ENCODE measurements around the gene SLC25A44. TPM values are rescaled to one million over a fixed set of nuclear protein-coding genes. Genes with fewer than 3 reads are reported as not detected.

SLC25A44 gene
- total and polyA plus RNA-seq, 9 donors: 6.8 to 21.0 (median 16.8) TPM

- no peak for TF ChIP-seq EP300 (IDR thresholded peaks at IDR 0.05)
- no peak for TF ChIP-seq POLR2A (IDR thresholded peaks at IDR 0.05)
- no peaks in the 10 kb centered on the region for H3K4me1 ChIP-seq (ENCODE audit: insufficient read depth)
- intact Hi-C loops (cut with DNase I): loop anchor here in 1 of 4 donors (5.0 kb wide), 1 partner anchor 130 kb away; no protein-coding TSS in a partner anchor
- no peak for DNase-seq
- no peaks in the 10 kb centered on the region for H3K36me3 ChIP-seq
- H3K4me3 ChIP-seq: no peak overlapping the region
- WGBS, 3 donors: 89 to 94% (median 91%) methylated on average over 13 of the region's 13 CpGs
- H3K27me3 ChIP-seq: no peaks in the 10 kb centered on the region
- no peaks in the 10 kb centered on the region for H3K9me3 ChIP-seq
- no peak overlapping the region for H3K27ac ChIP-seq
Measured at GRCh38 chr1:156221986-156222692, 28.2 kb downstream of the SLC25A44 start.

- Histone ChIP-seq H3K27me3 (no peaks in the 10 kb centered on the region), H3K27ac (no peak overlapping the region), H3K4me3 (no peak overlapping the region), H3K36me3 (no peaks in the 10 kb centered on the region), H3K4me1 (ENCODE audit: insufficient read depth) (no peaks in the 10 kb centered on the region), H3K9me3 (no peaks in the 10 kb centered on the region)
- no peak for DNase-seq
- WGBS, 3 donors: 8 to 17% (median 11%) methylated on average over 2 of the region's 2 CpGs
- TF ChIP-seq POLR2A (IDR thresholded peaks at IDR 0.05) (no peak), CTCF (IDR thresholded peaks at IDR 0.05) (no peak), EP300 (IDR thresholded peaks at IDR 0.05) (no peak)
- intact Hi-C loops (cut with DNase I): loop anchor here (1.0 to 5.0 kb wide), 5 partner anchors 73 to 135 kb away; partner anchors contain the start of gene SEMA4A (in 1 of the 4)
Measured at GRCh38 chr1:156225677-156226014, 31.7 kb downstream of the SLC25A44 start.

GRCh38 chr1:156226116-156226538 is 32.2 kb downstream of the SLC25A44 start:
- no peak overlapping the region for H3K27ac ChIP-seq
- WGBS, 3 donors: 78 to 88% (median 87%) methylated on average over 2 of the region's 2 CpGs
- H3K4me1 ChIP-seq (ENCODE audit: insufficient read depth): no peaks in the 10 kb centered on the region
- H3K36me3 ChIP-seq: no peaks in the 10 kb centered on the region
- H3K4me3 ChIP-seq: no peak overlapping the region
- no peak for TF ChIP-seq POLR2A (IDR thresholded peaks at IDR 0.05)
- TF ChIP-seq EP300 (IDR thresholded peaks at IDR 0.05): no peak
- TF ChIP-seq CTCF (IDR thresholded peaks at IDR 0.05): no peak
- H3K9me3 ChIP-seq: no peaks in the 10 kb centered on the region
- DNase-seq: no peak
- H3K27me3 ChIP-seq: no peaks in the 10 kb centered on the region
- intact Hi-C loops (cut with DNase I): loop anchor here in 3 of 4 donors (2.0 to 5.0 kb wide), 3 partner anchors 74 to 135 kb away; partner anchors contain the start of gene SEMA4A (in 1 of the 3)

GRCh38 chr1:156226782-156227181 is 32.9 kb downstream of the SLC25A44 start:
- no peak for DNase-seq
- Histone ChIP-seq H3K27me3 (no peaks in the 10 kb centered on the region), H3K4me3 (no peak overlapping the region), H3K4me1 (ENCODE audit: insufficient read depth) (no peaks in the 10 kb centered on the region), H3K27ac (no peak overlapping the region), H3K9me3 (no peaks in the 10 kb centered on the region), H3K36me3 (no peaks in the 10 kb centered on the region)
- TF ChIP-seq POLR2A (IDR thresholded peaks at IDR 0.05) (no peak), CTCF (IDR thresholded peaks at IDR 0.05) (no peak)
- intact Hi-C loops (cut with DNase I): loop anchor here in 3 of 4 donors (2.0 to 5.0 kb wide), 3 partner anchors 74 to 136 kb away; partner anchors contain the start of gene SEMA4A (in 1 of the 3)
- 74 to 81% (median 80%) methylated on average over 4 of the region's 4 CpGs for WGBS, 3 donors

- Histone ChIP-seq H3K4me3 (no peak overlapping the region), H3K4me1 (ENCODE audit: insufficient read depth) (no peaks in the 10 kb centered on the region), H3K36me3 (no peaks in the 10 kb centered on the region), H3K9me3 (no peaks in the 10 kb centered on the region), H3K27ac (no peak overlapping the region), H3K27me3 (no peaks in the 10 kb centered on the region)
- TF ChIP-seq POLR2A (IDR thresholded peaks at IDR 0.05) (no peak), EP300 (IDR thresholded peaks at IDR 0.05) (no peak), CTCF (IDR thresholded peaks at IDR 0.05) (no peak)
- 67 to 90% (median 84%) methylated on average over 7 of the region's 7 CpGs for WGBS, 3 donors
- intact Hi-C loops (cut with DNase I): loop anchor here in 2 of 4 donors (5.0 kb wide), 2 partner anchors 76 to 136 kb away; partner anchors contain the start of gene SEMA4A (in 1 of the 2)
- no peak for DNase-seq
Measured at GRCh38 chr1:156228501-156228900, 34.6 kb downstream of the SLC25A44 start.
